ENCODE data around the gene RXRA.

Gene RXRA

DNA sequence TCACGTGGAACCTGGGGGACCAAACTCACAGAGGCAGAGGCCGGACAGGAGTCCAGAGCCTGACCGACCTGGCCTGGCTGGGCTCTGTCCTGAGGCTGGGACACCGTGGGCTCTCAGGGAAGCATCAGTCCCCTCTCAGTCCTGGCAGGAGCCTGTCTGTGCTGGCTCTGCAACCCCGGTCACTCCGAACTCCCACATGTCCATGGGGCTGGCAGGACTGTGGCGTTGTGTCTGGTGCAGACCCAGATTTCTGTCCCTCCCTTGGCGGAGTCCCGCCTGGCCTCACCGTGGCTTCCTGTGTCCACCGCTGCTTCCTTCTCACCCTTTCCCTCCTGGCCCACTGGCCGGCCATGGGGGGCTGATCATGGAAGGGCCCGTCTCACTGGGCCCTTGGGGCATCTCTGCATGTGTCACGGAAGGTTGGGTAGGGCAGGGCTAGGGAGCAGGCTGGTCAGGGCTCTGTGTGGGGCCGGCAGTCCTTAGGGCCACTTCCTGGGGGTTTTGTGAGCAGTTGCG, 68.8 kb downstream of the RXRA start:
- Mint-ChIP-seq H3K4me1 (ENCODE audit: low read depth in 2 of 2) (peaks cover 49 to 60% of the 10 kb centered on the region in 2 donors), H3K4me3 (peak overlapping the region in 1 of 2 donors; percentile 88), H3K27me3 (no peaks in the 10 kb centered on the region), H3K27ac (peak overlapping the region; percentile 97 to 99), H3K36me3 (ENCODE audit: insufficient read depth) (peaks cover 51% of the 10 kb centered on the region), H3K9me3 (peaks cover 0 to 9% of the 10 kb centered on the region in 2 donors)
- ATAC-seq (replicated peaks), result no peak
- DNase-seq, result no peak

DNA sequence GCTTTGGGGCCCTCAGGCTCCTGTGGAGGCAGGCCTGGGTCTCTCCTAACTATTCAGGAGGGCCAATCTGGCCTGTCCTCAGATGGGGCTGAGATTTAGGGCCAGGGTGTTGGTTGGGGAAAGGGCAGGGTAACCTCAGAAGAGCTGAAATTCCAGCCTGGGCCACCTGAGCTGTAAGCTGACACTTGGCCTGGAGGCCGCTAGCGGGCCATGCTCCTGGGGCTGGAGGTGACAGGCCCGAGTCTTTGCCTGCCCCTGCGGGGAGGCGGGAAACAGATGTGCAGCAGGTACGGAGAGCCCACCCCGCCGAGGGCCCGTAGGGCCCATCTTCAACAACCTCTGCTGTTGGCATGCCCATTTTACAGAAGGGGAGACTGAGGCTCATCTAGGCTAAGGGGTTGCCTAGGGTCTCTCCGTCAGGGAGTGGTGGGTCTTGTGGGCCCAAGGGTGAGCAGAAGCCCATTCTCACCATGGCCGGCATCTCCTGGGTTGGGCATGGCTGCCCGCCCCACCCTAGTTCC, 69.5 kb downstream of the RXRA start:
- Mint-ChIP-seq H3K27me3 (no peaks in the 10 kb centered on the region), H3K4me3 (peak overlapping the region; percentile 88 to 90), H3K4me1 (ENCODE audit: low read depth in 2 of 2) (peaks cover 42 to 53% of the 10 kb centered on the region in 2 donors), H3K36me3 (ENCODE audit: insufficient read depth) (peaks cover 44% of the 10 kb centered on the region), H3K27ac (peak overlapping the region; percentile 97 to 99), H3K9me3 (peaks cover 0 to 9% of the 10 kb centered on the region in 2 donors)
- ATAC-seq (replicated peaks) (no peak), DNase-seq (no peak)

DNA sequence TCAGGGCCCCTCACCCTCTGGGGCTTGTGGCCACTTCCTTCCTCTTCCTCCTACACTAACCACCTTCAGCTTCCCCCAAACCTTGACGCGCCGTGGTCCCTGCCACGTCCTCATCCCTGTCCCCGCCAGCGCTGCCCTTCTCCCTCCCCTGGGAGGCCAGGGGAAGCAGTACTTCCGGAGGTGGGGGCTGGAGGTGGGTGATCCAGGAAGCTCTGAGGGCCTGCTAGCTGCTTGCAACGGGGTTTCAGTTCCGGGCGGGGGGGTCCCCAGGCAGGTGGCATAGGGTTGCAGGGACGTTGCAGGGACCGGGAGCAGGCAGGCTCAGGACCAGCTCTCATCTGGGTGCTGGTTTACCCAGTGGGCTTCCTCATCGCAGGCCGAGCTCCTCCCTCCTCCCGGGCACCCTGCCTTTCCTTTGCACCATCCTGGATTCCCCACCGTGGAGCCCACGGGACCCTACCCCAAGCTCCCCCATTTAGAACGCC, 70.0 kb downstream of the RXRA start:
- peaks cover 38 to 50% of the 10 kb centered on the region in 2 donors for H3K4me1 Mint-ChIP-seq (ENCODE audit: low read depth in 2 of 2)
- peak; percentile 5 for ATAC-seq (replicated peaks)
- H3K27ac Mint-ChIP-seq, result peak overlapping the region; percentile 95 to 99
- DNase-seq, result peak; percentile 28 to 37 (median 30)
- peaks cover 39% of the 10 kb centered on the region for H3K36me3 Mint-ChIP-seq (ENCODE audit: insufficient read depth)
- H3K9me3 Mint-ChIP-seq, result peaks cover 0 to 9% of the 10 kb centered on the region in 2 donors
- H3K4me3 Mint-ChIP-seq, result peak overlapping the region; percentile 88 to 90
- H3K27me3 Mint-ChIP-seq, result no peaks in the 10 kb centered on the region

DNA sequence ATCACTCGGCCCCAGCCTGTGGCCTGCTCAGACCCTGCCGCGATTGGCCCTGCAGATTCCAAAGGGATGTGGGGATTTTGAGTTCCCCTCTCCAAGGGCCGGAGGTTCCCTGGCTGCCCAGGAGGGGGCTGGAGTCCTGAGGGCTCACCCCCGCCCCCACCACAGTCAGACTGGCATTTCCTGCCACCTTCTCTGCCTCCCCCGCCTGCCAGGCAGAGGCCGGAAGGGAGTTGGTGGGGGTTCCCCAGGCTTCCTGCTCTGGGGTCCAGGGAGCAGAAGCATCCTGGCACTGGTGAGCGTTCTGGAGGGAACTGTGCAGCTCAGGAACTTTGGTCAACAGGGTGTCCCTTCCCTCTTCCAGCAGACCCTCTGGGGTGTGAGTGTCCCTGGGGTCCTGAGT, 70.6 kb downstream of the RXRA start:
- H3K27me3 Mint-ChIP-seq, result no peaks in the 10 kb centered on the region
- peaks cover 0 to 9% of the 10 kb centered on the region in 2 donors for H3K9me3 Mint-ChIP-seq
- H3K4me1 Mint-ChIP-seq (ENCODE audit: low read depth in 2 of 2), result peaks cover 35 to 45% of the 10 kb centered on the region in 2 donors
- DNase-seq (peak; percentile 44 to 57 (median 51)), ATAC-seq (replicated peaks) (peak; percentile 46)
- H3K4me3 Mint-ChIP-seq, result peak overlapping the region; percentile 88 to 90
- peaks cover 33% of the 10 kb centered on the region for H3K36me3 Mint-ChIP-seq (ENCODE audit: insufficient read depth)
- peak overlapping the region; percentile 95 to 99 for H3K27ac Mint-ChIP-seq

DNA sequence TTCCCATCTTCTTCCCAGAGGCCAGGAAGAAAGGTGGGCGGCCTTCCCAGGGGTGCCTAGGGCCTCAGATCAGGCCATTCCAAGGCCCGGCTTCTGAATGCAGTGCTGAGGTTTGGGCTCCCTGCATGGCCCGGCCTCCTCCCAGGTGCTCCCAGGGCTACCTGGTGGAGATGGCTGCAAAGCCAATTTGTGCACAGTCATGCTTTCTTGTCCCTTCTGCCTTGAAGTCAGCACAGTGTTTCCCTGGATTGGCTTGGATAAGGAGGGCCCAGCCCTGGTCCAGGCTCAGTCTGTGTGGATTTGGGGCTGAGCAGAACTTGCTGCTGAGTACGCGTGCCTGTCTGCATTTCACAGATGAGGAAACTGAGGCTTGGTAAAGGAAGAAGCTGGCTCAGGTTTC, 72.5 kb downstream of the RXRA start:
- no peaks in the 10 kb centered on the region for H3K27me3 Mint-ChIP-seq
- DNase-seq (no peak), ATAC-seq (replicated peaks) (no peak)
- H3K36me3 Mint-ChIP-seq (ENCODE audit: insufficient read depth), result peaks cover 20% of the 10 kb centered on the region
- H3K27ac Mint-ChIP-seq, result peak overlapping the region in 1 of 2 donors; percentile 82
- H3K9me3 Mint-ChIP-seq, result peaks cover 0 to 7% of the 10 kb centered on the region in 2 donors
- peaks cover 31 to 45% of the 10 kb centered on the region in 2 donors for H3K4me1 Mint-ChIP-seq (ENCODE audit: low read depth in 2 of 2)
- H3K4me3 Mint-ChIP-seq, result no peak overlapping the region

DNA sequence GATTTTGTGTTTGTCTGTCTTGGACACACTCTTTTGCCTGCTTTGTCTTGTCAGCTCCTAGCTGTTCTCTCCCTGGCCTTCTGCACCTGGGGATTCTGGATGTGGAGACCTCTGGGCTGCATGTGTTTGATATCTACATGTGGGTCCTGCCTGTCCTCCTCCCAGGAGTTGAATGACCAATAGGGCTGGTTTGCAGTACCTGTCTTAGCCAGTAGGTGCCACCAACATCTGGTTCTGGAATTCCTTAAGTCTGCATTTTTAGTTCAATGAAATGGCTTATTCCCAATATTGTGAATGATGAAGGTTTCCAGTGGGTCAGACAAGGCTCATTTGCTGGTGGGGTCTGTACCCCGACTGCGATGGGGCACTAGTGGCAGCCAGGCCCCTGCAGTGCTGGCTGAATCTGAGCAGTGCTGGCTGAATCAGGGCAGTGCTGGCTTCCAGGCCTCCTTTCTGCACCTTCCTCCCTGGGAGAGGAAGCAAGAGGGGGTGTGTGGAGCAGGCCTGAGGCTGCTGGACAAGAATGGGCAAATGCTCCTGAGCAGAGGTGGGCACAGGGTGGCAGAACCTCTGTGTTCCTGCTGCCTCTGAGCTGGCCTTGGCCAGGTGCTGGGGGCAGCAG, 73.3 kb downstream of the RXRA start:
- no peak for DNase-seq
- Mint-ChIP-seq H3K27me3 (no peaks in the 10 kb centered on the region), H3K27ac (peak overlapping the region in 1 of 2 donors; percentile 46), H3K36me3 (ENCODE audit: insufficient read depth) (peaks cover 19% of the 10 kb centered on the region), H3K9me3 (no peaks in the 10 kb centered on the region), H3K4me3 (no peak overlapping the region), H3K4me1 (ENCODE audit: low read depth in 2 of 2) (peaks cover 35 to 46% of the 10 kb centered on the region in 2 donors)
- no peak for ATAC-seq (replicated peaks)

DNA sequence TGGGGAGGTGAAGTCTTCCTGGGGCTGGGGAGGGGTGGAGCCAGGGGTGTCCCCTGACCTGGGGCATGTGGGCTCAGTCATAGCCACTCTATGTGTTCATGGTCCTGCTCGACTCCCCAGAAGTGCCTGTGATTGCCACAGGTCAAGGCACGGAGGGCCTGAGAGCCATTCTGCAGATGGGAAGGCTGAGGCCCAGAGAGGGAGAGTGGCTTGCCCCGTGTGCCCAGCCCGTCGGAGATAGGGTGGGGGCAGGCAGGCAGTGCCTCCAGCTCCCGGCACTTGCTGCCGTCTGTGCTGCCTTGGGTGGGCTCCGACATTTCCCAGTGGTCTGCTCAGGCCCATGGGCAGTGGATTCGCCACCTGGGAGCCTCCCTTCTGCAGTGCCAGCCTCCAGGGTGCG, 74.0 kb downstream of the RXRA start:
- Mint-ChIP-seq H3K4me3 (no peak overlapping the region), H3K36me3 (ENCODE audit: insufficient read depth) (peaks cover 19% of the 10 kb centered on the region), H3K4me1 (ENCODE audit: low read depth in 2 of 2) (peaks cover 39 to 44% of the 10 kb centered on the region in 2 donors), H3K27ac (peak overlapping the region in 1 of 2 donors; percentile 46), H3K27me3 (no peaks in the 10 kb centered on the region), H3K9me3 (no peaks in the 10 kb centered on the region)
- DNase-seq (no peak), ATAC-seq (replicated peaks) (no peak)

DNA sequence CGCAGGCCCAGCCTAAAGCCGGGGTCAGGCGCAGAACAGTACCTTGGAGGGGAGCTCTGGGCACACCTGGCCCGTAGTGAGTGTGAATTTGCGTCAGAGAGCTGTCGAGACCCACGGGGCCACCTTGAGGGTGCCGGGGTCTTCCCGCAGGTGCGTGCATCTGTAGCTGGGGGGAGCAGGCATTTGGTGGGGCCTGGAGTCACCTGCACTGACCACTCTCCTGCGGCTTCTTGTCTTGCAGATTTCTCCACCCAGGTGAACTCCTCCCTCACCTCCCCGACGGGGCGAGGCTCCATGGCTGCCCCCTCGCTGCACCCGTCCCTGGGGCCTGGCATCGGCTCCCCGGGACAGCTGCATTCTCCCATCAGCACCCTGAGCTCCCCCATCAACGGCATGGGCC, 75.1 kb downstream of the RXRA start:
- ATAC-seq (replicated peaks), result no peak
- H3K4me1 Mint-ChIP-seq (ENCODE audit: low read depth in 2 of 2), result peaks cover 40 to 43% of the 10 kb centered on the region in 2 donors
- no peaks in the 10 kb centered on the region for H3K27me3 Mint-ChIP-seq
- no peaks in the 10 kb centered on the region for H3K9me3 Mint-ChIP-seq
- H3K27ac Mint-ChIP-seq, result no peak overlapping the region
- no peak overlapping the region for H3K4me3 Mint-ChIP-seq
- H3K36me3 Mint-ChIP-seq (ENCODE audit: insufficient read depth), result peaks cover 19% of the 10 kb centered on the region
- DNase-seq, result no peak

DNA sequence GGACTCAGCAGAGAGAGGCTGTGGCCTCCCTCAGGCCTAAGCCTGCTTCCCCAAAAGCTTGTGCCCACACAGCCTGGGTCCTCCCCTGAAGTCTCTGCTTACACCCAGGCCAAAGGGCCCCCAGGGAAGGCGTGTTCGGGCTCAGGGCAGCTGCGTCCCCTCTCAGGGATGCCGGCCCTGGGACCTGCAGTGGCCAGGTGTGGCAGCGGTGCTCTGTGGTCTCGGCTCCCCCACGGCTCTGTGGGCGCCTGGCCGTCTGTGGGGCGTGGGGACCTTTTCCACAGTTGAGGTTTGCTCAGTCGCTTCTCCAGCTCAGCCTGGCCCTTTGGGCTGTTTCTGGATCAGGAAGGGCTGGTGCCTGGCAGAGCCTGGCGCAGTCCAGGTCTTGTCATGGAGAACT, 75.9 kb downstream of the RXRA start:
- peaks cover 21% of the 10 kb centered on the region for H3K36me3 Mint-ChIP-seq (ENCODE audit: insufficient read depth)
- no peak for ATAC-seq (replicated peaks)
- no peaks in the 10 kb centered on the region for H3K27me3 Mint-ChIP-seq
- peaks cover 40 to 42% of the 10 kb centered on the region in 2 donors for H3K4me1 Mint-ChIP-seq (ENCODE audit: low read depth in 2 of 2)
- no peak for DNase-seq
- no peak overlapping the region for H3K4me3 Mint-ChIP-seq
- H3K9me3 Mint-ChIP-seq, result no peaks in the 10 kb centered on the region
- no peak overlapping the region for H3K27ac Mint-ChIP-seq

DNA sequence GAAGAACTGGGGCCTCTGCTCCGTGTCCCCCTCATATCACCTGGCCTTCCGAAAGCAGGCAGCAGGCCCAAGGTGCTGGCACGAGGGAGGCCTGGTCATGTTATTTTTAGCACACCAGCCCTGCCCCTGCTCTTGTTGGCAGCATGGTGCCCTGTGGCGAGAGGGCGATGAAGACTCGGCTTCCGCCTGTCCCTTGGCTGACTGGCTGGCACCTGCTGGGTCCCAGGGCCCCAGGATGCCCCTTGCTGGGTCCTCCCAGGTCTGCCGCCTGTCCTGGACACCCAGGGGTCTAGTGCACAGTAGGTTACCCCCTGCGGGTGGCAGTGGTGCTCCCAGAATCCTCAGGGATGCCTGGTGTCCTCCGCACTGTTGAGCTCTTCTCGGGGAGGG, 77.0 kb downstream of the RXRA start:
- Mint-ChIP-seq H3K4me1 (ENCODE audit: low read depth in 2 of 2) (peaks cover 31 to 40% of the 10 kb centered on the region in 2 donors), H3K27me3 (no peaks in the 10 kb centered on the region), H3K36me3 (ENCODE audit: insufficient read depth) (peaks cover 24% of the 10 kb centered on the region), H3K27ac (peak overlapping the region; percentile 81 to 92), H3K9me3 (no peaks in the 10 kb centered on the region), H3K4me3 (peak overlapping the region; percentile 72 to 74)
- no peak for ATAC-seq (replicated peaks)
- DNase-seq, result no peak

DNA sequence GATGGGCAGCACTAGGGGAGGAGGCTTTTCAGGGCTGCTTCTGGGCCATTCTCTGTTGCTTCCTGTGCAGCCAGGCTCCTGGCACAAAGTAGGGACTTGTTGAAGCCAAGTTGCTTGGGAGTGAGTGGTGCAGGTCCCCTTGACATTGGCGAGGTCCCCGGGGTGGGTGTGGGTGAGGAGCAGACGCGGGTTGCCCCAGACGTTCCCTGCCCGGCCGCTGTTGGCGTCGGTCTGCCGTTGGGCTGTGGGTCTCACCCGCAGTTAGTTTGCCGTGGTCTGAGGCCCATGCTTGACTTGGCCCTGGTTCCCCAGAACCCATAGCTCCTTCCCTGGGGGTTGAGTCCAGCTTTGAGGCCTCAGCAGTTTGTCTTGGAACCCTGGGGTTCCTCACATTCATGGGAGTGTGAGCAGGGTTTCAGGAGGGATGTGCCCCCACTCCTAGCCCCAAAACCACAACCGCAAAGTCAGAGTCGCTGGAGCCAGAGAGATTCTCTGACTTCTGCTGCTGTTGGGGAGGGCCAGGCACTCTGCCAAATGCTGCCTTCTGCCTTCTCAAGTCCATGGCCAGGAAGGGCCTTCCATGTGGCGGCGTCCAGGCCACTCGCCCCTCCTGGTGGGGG, 77.5 kb downstream of the RXRA start:
- H3K4me1 Mint-ChIP-seq (ENCODE audit: low read depth in 2 of 2), result peaks cover 31 to 40% of the 10 kb centered on the region in 2 donors
- H3K9me3 Mint-ChIP-seq, result no peaks in the 10 kb centered on the region
- peak overlapping the region; percentile 81 to 92 for H3K27ac Mint-ChIP-seq
- ATAC-seq (replicated peaks) (peak; percentile 47), DNase-seq (peak; percentile 25 to 39 (median 33))
- H3K36me3 Mint-ChIP-seq (ENCODE audit: insufficient read depth), result peaks cover 24% of the 10 kb centered on the region
- H3K27me3 Mint-ChIP-seq, result no peaks in the 10 kb centered on the region
- peak overlapping the region; percentile 72 to 74 for H3K4me3 Mint-ChIP-seq

DNA sequence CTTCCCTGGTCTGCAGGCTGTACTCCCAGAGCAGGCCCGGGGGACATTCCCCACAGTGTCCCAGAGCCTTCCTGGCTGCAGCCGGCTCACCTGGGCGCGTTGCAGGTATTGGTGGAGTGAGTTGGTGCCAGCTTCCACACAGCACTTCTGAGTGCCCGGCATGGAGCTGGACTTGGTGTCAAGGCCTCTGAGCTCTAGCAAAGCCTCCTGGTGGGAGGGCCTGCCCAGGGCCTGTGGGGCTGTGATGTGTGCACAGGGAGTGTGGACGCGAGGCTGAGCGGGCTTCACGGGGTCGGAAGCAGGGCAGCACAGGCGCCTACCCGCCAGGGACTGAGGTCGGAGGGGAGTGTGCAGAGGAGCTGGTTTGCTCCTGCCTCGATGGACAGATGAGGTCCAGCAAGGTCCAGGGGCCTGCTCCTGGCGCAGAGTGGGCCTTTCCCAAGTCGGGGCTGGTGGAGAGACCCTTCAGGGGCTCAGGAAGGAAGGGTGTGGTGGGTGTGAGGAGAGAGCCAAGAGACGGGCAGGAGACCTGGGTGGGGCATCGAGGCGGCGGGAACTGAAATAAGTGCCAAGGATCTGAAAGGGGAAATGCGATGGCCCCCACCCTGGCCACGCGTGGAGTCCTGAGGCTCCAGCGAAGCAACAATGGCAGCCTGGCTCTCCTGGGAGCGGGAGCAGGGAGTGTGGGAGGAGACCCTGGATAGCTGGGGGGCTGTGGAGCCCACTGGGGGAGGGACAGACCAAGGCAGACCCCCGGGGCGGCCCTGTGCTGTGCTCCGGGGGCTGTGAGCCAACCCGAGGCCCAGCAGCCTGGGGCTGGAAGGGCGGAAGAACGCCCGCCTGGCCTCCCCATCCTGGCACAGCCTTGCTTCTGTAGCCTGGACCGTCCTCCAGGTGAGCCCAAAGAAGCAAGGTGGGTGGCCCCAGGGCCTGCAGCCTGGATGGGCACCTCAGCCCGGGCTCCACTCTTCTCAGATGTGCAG, 78.4 kb downstream of the RXRA start:
- H3K4me1 Mint-ChIP-seq (ENCODE audit: low read depth in 2 of 2), result peaks cover 31 to 42% of the 10 kb centered on the region in 2 donors
- no peak for ATAC-seq (replicated peaks)
- DNase-seq, result no peak
- H3K36me3 Mint-ChIP-seq (ENCODE audit: insufficient read depth), result peaks cover 24% of the 10 kb centered on the region
- no peaks in the 10 kb centered on the region for H3K27me3 Mint-ChIP-seq
- H3K9me3 Mint-ChIP-seq, result no peaks in the 10 kb centered on the region
- H3K27ac Mint-ChIP-seq, result peak overlapping the region; percentile 81 to 92
- H3K4me3 Mint-ChIP-seq, result peak overlapping the region; percentile 72 to 78

DNA sequence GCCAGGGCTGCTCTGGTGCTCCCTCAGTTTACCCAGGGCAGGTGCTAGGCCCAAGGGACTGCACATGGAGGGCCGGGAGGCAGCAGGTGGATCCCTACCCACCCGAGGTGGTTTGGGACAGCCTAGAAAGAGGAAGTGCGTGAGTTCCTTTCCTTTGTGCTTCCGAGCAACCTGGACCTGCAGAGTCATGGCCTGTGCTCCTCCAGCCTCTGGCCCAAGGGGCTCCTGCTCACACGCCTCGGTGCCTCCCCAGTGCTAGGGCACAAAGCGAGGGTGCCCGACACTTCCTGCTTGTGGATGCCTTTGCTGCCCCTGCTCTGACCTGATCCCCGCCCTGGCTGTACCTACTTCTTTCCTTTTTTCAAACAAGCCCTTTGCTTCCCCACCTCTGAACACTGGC, 79.3 kb downstream of the RXRA start:
- Mint-ChIP-seq H3K9me3 (no peaks in the 10 kb centered on the region), H3K4me1 (ENCODE audit: low read depth in 2 of 2) (peaks cover 31 to 42% of the 10 kb centered on the region in 2 donors), H3K27me3 (no peaks in the 10 kb centered on the region), H3K4me3 (peak overlapping the region; percentile 69 to 78), H3K36me3 (ENCODE audit: insufficient read depth) (peaks cover 24% of the 10 kb centered on the region), H3K27ac (peak overlapping the region in 1 of 2 donors; percentile 77)
- no peak for ATAC-seq (replicated peaks)
- DNase-seq, result no peak
